HL-60 (cell line): ENCODE measurements around the gene DNAJC15.
A peak's percentile ranks its signal among the peaks of the same experiment; 100 is the strongest.
"Not testable (repeated sequence)": the region's sequence is repeated elsewhere in the genome, so short reads cannot be mapped to it uniquely, and the experiment has no call there.

Source experiments
- DNase-seq, 2 experiments: peaks; one replicate each; pipeline ENCODE4 v3.0.0-alpha.2; 2010 to 2020; ENCODE audit warnings: low read depth in 1 of 2, low spot score in 1 of 2
- H3K27ac ChIP-seq: fragments of 250-450 bp; sonication (Bioruptor Pico); replicated peaks from 2 replicates; pipeline ENCODE4 v1.5.1; 2020; ENCODE audit warnings: mild to moderate bottlenecking, moderate library complexity
- H3K27me3 ChIP-seq: fragments of 250-450 bp; sonication (Bioruptor Pico); 2 replicates; pipeline ENCODE4 v1.5.1; 2021; ENCODE audit warnings: mild to moderate bottlenecking, moderate library complexity; ENCODE audit not compliant: insufficient read depth, poor library complexity, severe bottlenecking
- H3K4me3 ChIP-seq: replicated peaks from 2 replicates; pipeline ENCODE4 v1.5.1; 2011; ENCODE audit warnings: mild to moderate bottlenecking, control low read depth, low read length; ENCODE audit not compliant: insufficient read depth
- GABPA ChIP-seq: IDR thresholded peaks from 2 replicates; pipeline ENCODE4 v1.6.1; 2012; ENCODE audit warnings: low read depth
- POLR2AphosphoS5 ChIP-seq: IDR thresholded peaks from 2 replicates; pipeline ENCODE4 v1.6.1; 2012; ENCODE audit warnings: low read depth
- SPI1 ChIP-seq: IDR thresholded peaks from 2 replicates; pipeline ENCODE4 v1.6.1; 2012; ENCODE audit warnings: low read depth, mild to moderate bottlenecking, borderline replicate concordance
- TF ChIP-seq, protein P1 (sequence below): IDR thresholded peaks from one replicate; pipeline ENCODE4 v1.5.1; 2011; ENCODE audit warnings: low read length, control low read depth, inconsistent platforms; ENCODE audit not compliant: insufficient read depth
- TF ChIP-seq, protein P2 (sequence below): IDR thresholded peaks from 2 replicates; pipeline ENCODE4 v1.6.1; 2012; ENCODE audit warnings: low read depth; ENCODE audit not compliant: insufficient replicate concordance

The DNAJC15 gene

DNA sequence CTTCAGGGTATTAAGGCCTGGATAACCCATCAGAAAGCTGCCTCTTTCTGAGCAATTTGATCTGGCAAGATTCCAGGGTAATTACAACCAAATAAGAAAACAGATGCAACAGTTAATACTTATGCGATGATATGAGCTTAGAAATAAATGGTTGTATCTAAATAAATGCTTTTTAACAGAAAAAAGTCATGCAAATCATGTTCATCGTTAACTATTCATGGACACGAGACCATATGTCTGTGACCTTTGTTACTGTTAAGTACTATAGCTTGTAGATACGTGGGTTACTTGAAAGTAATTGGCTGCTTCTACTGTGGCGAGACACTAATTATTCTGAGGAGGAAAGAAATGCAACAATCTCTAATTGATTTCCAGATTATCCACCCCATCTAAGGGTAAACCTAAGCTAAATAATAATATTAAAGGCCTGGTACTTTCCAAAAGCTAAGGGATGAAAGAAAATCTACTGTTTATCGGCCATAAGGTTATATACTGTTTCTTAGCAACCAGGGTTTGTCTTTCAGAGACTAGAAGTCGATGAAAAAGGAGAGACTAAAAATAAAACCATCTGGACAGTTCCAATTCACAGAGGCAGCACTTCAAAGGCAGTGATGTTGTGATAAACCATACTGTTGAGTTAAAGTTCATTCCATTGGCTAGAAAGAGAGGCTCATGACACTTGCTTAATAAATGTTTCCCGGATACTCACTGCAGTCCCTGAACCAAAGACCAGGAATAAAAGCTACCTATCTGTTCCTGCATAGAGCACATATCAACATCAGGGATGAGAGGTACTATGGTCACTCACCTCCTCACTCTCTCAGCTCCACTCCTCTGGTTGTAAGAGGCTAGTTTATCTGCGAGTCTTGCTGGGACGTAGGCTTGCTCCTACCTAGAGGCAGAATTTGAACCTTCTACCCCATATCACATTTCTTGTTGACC is 32.8 kb upstream of the DNAJC15 start:
- TF ChIP-seq, protein P1, sequence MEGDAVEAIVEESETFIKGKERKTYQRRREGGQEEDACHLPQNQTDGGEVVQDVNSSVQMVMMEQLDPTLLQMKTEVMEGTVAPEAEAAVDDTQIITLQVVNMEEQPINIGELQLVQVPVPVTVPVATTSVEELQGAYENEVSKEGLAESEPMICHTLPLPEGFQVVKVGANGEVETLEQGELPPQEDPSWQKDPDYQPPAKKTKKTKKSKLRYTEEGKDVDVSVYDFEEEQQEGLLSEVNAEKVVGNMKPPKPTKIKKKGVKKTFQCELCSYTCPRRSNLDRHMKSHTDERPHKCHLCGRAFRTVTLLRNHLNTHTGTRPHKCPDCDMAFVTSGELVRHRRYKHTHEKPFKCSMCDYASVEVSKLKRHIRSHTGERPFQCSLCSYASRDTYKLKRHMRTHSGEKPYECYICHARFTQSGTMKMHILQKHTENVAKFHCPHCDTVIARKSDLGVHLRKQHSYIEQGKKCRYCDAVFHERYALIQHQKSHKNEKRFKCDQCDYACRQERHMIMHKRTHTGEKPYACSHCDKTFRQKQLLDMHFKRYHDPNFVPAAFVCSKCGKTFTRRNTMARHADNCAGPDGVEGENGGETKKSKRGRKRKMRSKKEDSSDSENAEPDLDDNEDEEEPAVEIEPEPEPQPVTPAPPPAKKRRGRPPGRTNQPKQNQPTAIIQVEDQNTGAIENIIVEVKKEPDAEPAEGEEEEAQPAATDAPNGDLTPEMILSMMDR = no peak
- no peak for TF ChIP-seq GABPA
- TF ChIP-seq SPI1 = no peak
- TF ChIP-seq, protein P2, sequence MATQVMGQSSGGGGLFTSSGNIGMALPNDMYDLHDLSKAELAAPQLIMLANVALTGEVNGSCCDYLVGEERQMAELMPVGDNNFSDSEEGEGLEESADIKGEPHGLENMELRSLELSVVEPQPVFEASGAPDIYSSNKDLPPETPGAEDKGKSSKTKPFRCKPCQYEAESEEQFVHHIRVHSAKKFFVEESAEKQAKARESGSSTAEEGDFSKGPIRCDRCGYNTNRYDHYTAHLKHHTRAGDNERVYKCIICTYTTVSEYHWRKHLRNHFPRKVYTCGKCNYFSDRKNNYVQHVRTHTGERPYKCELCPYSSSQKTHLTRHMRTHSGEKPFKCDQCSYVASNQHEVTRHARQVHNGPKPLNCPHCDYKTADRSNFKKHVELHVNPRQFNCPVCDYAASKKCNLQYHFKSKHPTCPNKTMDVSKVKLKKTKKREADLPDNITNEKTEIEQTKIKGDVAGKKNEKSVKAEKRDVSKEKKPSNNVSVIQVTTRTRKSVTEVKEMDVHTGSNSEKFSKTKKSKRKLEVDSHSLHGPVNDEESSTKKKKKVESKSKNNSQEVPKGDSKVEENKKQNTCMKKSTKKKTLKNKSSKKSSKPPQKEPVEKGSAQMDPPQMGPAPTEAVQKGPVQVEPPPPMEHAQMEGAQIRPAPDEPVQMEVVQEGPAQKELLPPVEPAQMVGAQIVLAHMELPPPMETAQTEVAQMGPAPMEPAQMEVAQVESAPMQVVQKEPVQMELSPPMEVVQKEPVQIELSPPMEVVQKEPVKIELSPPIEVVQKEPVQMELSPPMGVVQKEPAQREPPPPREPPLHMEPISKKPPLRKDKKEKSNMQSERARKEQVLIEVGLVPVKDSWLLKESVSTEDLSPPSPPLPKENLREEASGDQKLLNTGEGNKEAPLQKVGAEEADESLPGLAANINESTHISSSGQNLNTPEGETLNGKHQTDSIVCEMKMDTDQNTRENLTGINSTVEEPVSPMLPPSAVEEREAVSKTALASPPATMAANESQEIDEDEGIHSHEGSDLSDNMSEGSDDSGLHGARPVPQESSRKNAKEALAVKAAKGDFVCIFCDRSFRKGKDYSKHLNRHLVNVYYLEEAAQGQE = no peak
- no peak for TF ChIP-seq POLR2AphosphoS5
- no peak overlapping the region for H3K27ac ChIP-seq
- peaks cover 23% of the 10 kb centered on the region for H3K27me3 ChIP-seq
- H3K4me3 ChIP-seq = no peak overlapping the region
- no peak for DNase-seq

DNA sequence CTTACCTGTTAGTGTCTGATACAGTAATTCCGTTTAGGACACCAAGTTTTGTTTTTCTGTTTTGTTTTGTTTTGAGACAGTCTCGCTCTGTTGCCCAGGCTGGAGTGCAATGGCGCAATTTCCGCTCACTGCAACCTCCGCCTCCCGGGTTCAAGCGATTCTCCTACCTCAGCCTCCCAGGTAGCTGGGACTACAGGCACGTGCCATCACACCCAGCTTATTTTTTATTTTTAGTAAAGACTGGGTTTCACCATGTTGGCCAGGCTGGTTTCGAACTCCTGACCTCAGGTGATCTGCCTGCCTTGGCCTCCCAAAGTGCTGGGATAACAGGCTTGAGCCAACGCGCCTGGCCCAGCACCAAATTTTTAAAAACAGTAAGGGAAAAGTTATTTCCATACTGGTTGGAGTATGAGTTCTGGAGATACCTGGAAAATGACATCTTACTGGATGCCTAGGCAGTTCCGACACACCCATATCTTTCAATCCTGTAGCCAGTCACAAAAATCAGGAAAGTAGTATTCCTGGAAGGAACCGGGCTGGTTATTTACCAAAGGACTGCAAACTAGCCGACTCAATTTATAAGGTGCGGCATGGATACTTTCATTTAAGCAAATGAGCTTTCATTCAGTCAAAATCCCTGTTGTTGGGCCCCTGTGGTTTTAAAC is 32.0 kb upstream of the DNAJC15 start:
- H3K27ac ChIP-seq = not testable (repeated sequence)
- H3K4me3 ChIP-seq = peak overlapping the region; percentile 56

DNA sequence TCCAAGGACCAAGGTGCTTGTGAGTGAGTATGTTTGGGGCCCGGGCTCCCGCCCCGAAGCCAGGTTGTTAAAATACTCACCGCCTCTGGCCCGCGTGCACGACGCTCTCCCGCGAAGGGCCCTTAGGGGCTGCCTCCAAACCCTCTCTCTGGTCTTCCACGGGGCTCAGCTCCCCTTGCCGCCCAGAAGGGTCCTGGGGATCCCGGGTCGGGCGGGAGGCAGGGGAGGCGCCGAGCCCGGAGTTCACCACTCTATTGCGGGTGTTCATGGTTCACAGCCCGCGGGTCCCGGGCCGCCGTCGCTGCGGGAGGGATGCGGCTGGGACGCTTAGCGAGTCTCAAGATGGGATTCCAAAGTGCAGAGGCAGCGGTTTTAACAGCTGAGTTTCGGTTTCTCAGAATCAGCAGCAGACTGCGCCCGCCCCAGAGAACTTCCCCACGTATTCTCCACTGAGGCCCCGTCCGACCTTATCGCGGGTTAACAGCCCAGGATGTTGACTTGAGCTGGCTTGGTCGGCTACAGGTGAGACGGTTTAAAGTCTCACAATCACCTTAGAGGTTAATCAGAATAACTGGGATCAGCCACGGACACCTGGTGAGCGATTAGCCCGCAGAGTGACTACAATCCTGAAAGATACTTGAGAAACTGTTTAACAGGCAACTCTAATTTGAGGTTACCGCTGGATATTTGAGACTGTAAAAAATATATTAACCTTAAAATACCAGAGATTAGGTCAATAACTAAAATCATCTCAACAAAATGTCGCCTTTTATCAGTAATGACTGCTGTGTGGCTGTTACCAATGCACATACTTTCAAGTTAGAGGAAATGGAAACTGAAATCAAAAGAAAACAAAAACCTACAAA is 31.3 kb upstream of the DNAJC15 start, which contains the start of gene EPSTI1:
EPSTI1 (minus strand) TSS at position 344 of the 866 bp plus-strand sequence; CDS start at position 268, 76 bp downstream.
- peaks cover 23% of the 10 kb centered on the region for H3K27me3 ChIP-seq
- DNase-seq = peak in 1 of 2 experiments; percentile 40
- no peak within 1 kb of the TSS for H3K27ac ChIP-seq
- TF ChIP-seq, protein P1 = no peak
- TF ChIP-seq SPI1 (no peak), POLR2AphosphoS5 (no peak), GABPA (no peak)
- TF ChIP-seq, protein P2 = no peak
- H3K4me3 ChIP-seq = peak within 1 kb of the TSS; percentile 56

More for the DNA sequence above, 32.0 kb upstream of the DNAJC15 start:
- H3K27me3 ChIP-seq = peaks cover 23% of the 10 kb centered on the region
- not testable (repeated sequence) for DNase-seq
